H9 (cell line): Measurements from ENCODE around the gene MRM3. TPM values are rescaled to one million over a fixed set of nuclear protein-coding genes. Genes with fewer than 3 reads are reported as not detected.
"Not testable (repeated sequence)": the region's sequence is repeated elsewhere in the genome, so short reads cannot be mapped to it uniquely, and the experiment has no call there.

ENCODE experiments used
- DNase-seq: peaks from one replicate; pipeline ENCODE4 v3.0.0-alpha.2; 2017
- H2AFZ ChIP-seq: one replicate; pipeline ENCODE4 v1.6.1; 2013; ENCODE audit warnings: mild to moderate bottlenecking, low read length, control low read depth, moderate library complexity
- H2AK5ac ChIP-seq: 2 replicates; pipeline ENCODE4 v1.6.1; 2013; ENCODE audit warnings: low read length, control low read depth, mixed read lengths; ENCODE audit not compliant: insufficient read length
- H2BK120ac ChIP-seq: one replicate; pipeline ENCODE4 v1.6.1; 2013; ENCODE audit warnings: low read depth, mild to moderate bottlenecking, low read length, control low read depth, inconsistent platforms; ENCODE audit not compliant: poor library complexity, severe bottlenecking
- H2BK12ac ChIP-seq: 2 replicates; pipeline ENCODE4 v1.6.1; 2013; ENCODE audit warnings: low read length, control low read depth, mixed read lengths, low read depth; ENCODE audit not compliant: insufficient read length
- H2BK15ac ChIP-seq: 2 replicates; pipeline ENCODE4 v1.6.1; 2013; ENCODE audit warnings: low read depth, low read length, control low read depth
- H2BK20ac ChIP-seq: one replicate; pipeline ENCODE4 v1.6.1; 2013; ENCODE audit warnings: low read depth, mild to moderate bottlenecking, low read length, control low read depth, inconsistent platforms; ENCODE audit not compliant: poor library complexity, severe bottlenecking
- H2BK5ac ChIP-seq: 2 replicates; pipeline ENCODE4 v1.6.1; 2013; ENCODE audit warnings: low read length, control low read depth, mixed read lengths; ENCODE audit not compliant: insufficient read length
- H3K14ac ChIP-seq: 2 replicates; pipeline ENCODE4 v1.6.1; 2013; ENCODE audit warnings: low read length, control low read depth; ENCODE audit not compliant: insufficient read depth
- H3K18ac ChIP-seq: 2 replicates; pipeline ENCODE4 v1.6.1; 2013; ENCODE audit warnings: low read depth, mild to moderate bottlenecking, mixed read lengths, low read length, control low read depth; ENCODE audit not compliant: insufficient read length
- H3K23ac ChIP-seq: 2 replicates; pipeline ENCODE4 v1.6.1; 2013; ENCODE audit warnings: low read length, control low read depth, mixed read lengths, low read depth; ENCODE audit not compliant: insufficient read length
- H3K23me2 ChIP-seq: 2 replicates; pipeline ENCODE4 v1.6.1; 2013; ENCODE audit warnings: low read depth, mild to moderate bottlenecking, mixed read lengths, low read length, control low read depth; ENCODE audit not compliant: insufficient read length, poor library complexity, severe bottlenecking
- H3K27ac ChIP-seq: 2 replicates; pipeline ENCODE4 v1.5.1; 2013; ENCODE audit warnings: low read length, control low read depth, mixed read lengths, low read depth; ENCODE audit not compliant: insufficient read length
- H3K27me3 ChIP-seq: 2 replicates; pipeline ENCODE4 v1.6.1; 2013; ENCODE audit warnings: low read length, control low read depth, inconsistent platforms; ENCODE audit not compliant: insufficient read depth
- H3K4ac ChIP-seq: 2 replicates; pipeline ENCODE4 v1.6.1; 2013; ENCODE audit warnings: low read depth, mild to moderate bottlenecking, control low read depth, inconsistent platforms, low read length, moderate library complexity
- H3K4me1 ChIP-seq: 2 replicates; pipeline ENCODE4 v1.6.1; 2013; ENCODE audit warnings: low read length, control low read depth, inconsistent platforms; ENCODE audit not compliant: insufficient read depth
- H3K4me2 ChIP-seq: 2 replicates; pipeline ENCODE4 v1.6.1; 2013; ENCODE audit warnings: low read length, control low read depth, mixed read lengths; ENCODE audit not compliant: insufficient read length, insufficient read depth
- H3K56ac ChIP-seq: 2 replicates; pipeline ENCODE4 v1.6.1; 2013; ENCODE audit warnings: low read depth, mild to moderate bottlenecking, mixed read lengths, low read length, control low read depth; ENCODE audit not compliant: insufficient read length
- H3K79me1 ChIP-seq: 2 replicates; pipeline ENCODE4 v1.6.1; 2013; ENCODE audit warnings: low read depth, mild to moderate bottlenecking, moderate library complexity, low read length, control low read depth, inconsistent platforms; ENCODE audit not compliant: insufficient read depth, poor library complexity, severe bottlenecking
- H3K79me2 ChIP-seq: 2 replicates; pipeline ENCODE4 v1.6.1; 2013; ENCODE audit warnings: low read length, control low read depth, inconsistent platforms; ENCODE audit not compliant: insufficient read depth
- H3K9ac ChIP-seq: 2 replicates; pipeline ENCODE4 v1.6.1; 2013; ENCODE audit warnings: low read length, control low read depth, mixed read lengths; ENCODE audit not compliant: insufficient read length; ENCODE audit errors: extremely low read depth
- H3K9me3 ChIP-seq: one replicate; pipeline ENCODE4 v1.6.1; 2013; ENCODE audit warnings: low read depth, low read length, inconsistent platforms; ENCODE audit not compliant: control insufficient read depth
- H3T11ph ChIP-seq: one replicate; pipeline ENCODE4 v1.6.1; 2013; ENCODE audit warnings: mild to moderate bottlenecking, low read length, control low read depth, inconsistent platforms
- H4K20me1 ChIP-seq: one replicate; pipeline ENCODE4 v1.6.1; 2013; ENCODE audit not compliant: control insufficient read depth, insufficient read length, insufficient read depth
- H4K5ac ChIP-seq: 2 replicates; pipeline ENCODE4 v1.6.1; 2013; ENCODE audit warnings: low read depth, mild to moderate bottlenecking, mixed read lengths, low read length, control low read depth; ENCODE audit not compliant: insufficient read length
- H4K8ac ChIP-seq: replicated peaks from 2 replicates; pipeline ENCODE4 v1.6.1; 2013; ENCODE audit warnings: low read length, control low read depth, mixed read lengths, low read depth; ENCODE audit not compliant: insufficient read length
- H4K91ac ChIP-seq: 2 replicates; pipeline ENCODE4 v1.6.1; 2013; ENCODE audit warnings: low read depth, mild to moderate bottlenecking, moderate library complexity, mixed read lengths, low read length, control low read depth; ENCODE audit not compliant: insufficient read length
- H3K27ac Mint-ChIP-seq, 3 experiments: 2 replicates in 2 of 3; 3 replicates in 1 of 3; pipeline ENCODE4 v1.8.0; 2020 to 2021; ENCODE audit warnings: mixed read lengths in 3 of 3, mild to moderate bottlenecking in 1 of 3, moderate library complexity in 1 of 3
- H3K27me3 Mint-ChIP-seq: 2 replicates; pipeline ENCODE4 v1.8.0; 2021; ENCODE audit warnings: low read depth, mild to moderate bottlenecking, moderate library complexity, mixed read lengths
- H3K36me3 Mint-ChIP-seq, 3 experiments: 2 replicates in 2 of 3; 3 replicates in 1 of 3; pipeline ENCODE4 v1.8.0; 2020 to 2021; ENCODE audit warnings: low read depth in 3 of 3, mixed read lengths in 3 of 3; ENCODE audit not compliant: insufficient read depth in 1 of 3
- H3K4me1 Mint-ChIP-seq, 2 experiments: 2 replicates each; pipeline ENCODE4 v1.8.0; 2020; ENCODE audit warnings: mixed read lengths in 2 of 2
- H3K4me3 Mint-ChIP-seq, 2 experiments: 2 replicates in 1 of 2; 3 replicates in 1 of 2; pipeline ENCODE4 v1.8.0; 2020 to 2021; ENCODE audit warnings: mild to moderate bottlenecking in 2 of 2, mixed read lengths in 2 of 2, moderate library complexity in 1 of 2
- H3K9me3 Mint-ChIP-seq, 2 experiments: 2 replicates in 1 of 2; 3 replicates in 1 of 2; pipeline ENCODE4 v1.8.0; 2020; ENCODE audit warnings: mild to moderate bottlenecking in 2 of 2, mixed read lengths in 2 of 2, moderate library complexity in 1 of 2
- CTCF ChIP-seq: fragments of 200-600 bp; sonication (generic); conservative IDR thresholded peaks from 3 replicates; pipeline ENCODE4 v1.8.0; 2021; ENCODE audit warnings: antibody characterized with exemption, mild to moderate bottlenecking
- WGBS: extraction: QIAGEN DNeasy Blood & Tissue Kit; methylation state at CpG from one replicate; pipeline ENCODE4 v1.1.7; 2013; ENCODE audit warnings: missing lambda C conversion rate, low lambda C conversion rate, mixed read lengths; ENCODE audit not compliant: insufficient read length; ENCODE audit errors: extremely low coverage; 5-methylcytosine and 5-hydroxymethylcytosine counted together
- total RNA-seq: library from RNA; stranded (reverse); gene quantifications from 2 replicates; pipeline ENCODE4 v1.2.1, GENCODE V29; 2021

The MRM3 gene
- total RNA-seq, 1 experiment from 2014 or later: 25.3 TPM

- no peak for DNase-seq
- no peak overlapping the region for H4K8ac ChIP-seq
- no peak overlapping the region for H3K18ac ChIP-seq
- no peak overlapping the region for H3K14ac ChIP-seq
- H4K5ac ChIP-seq: no peak overlapping the region
- no peaks in the 10 kb centered on the region for H3K27me3 Mint-ChIP-seq
- no peaks in the 10 kb centered on the region for H4K20me1 ChIP-seq
- no peak overlapping the region for H3K4me2 ChIP-seq
- no peak overlapping the region for H3K27ac ChIP-seq
- peaks cover 3% of the 10 kb centered on the region for H3K79me1 ChIP-seq
- H3K4ac ChIP-seq: no peak overlapping the region
- H3K79me2 ChIP-seq: peaks cover 9% of the 10 kb centered on the region; the same call in 1 of the 2 replicates
- H2AK5ac ChIP-seq: no peak overlapping the region
- H3T11ph ChIP-seq: no peak overlapping the region
- H3K4me3 Mint-ChIP-seq: peak overlapping the region; percentile 9 to 10; a peak in 2 of 5 replicates
- H3K9me3 ChIP-seq: no peaks in the 10 kb centered on the region
- no peak overlapping the region for H2BK120ac ChIP-seq
- H2BK20ac ChIP-seq: no peak overlapping the region
- no peak overlapping the region for H3K23ac ChIP-seq
- no peak overlapping the region for H2AFZ ChIP-seq
- peaks cover 7% of the 10 kb centered on the region for H3K23me2 ChIP-seq
- no peaks in the 10 kb centered on the region for H3K27me3 ChIP-seq
- H3K4me1 Mint-ChIP-seq: peaks cover 31 to 36% of the 10 kb centered on the region in 2 experiments
- H3K36me3 Mint-ChIP-seq: peaks cover 34 to 48% (median 46%) of the 10 kb centered on the region in 3 experiments
- H2BK5ac ChIP-seq: no peak overlapping the region
- peaks cover 13 to 18% of the 10 kb centered on the region in 2 experiments for H3K9me3 Mint-ChIP-seq
- no peak for TF ChIP-seq CTCF
- H3K4me1 ChIP-seq: no peaks in the 10 kb centered on the region
- H2BK12ac ChIP-seq: no peak overlapping the region
- no peak overlapping the region for H4K91ac ChIP-seq
- WGBS: no CpG with 5 or more reads among the region's 13 CpGs
- no peak overlapping the region for H3K27ac Mint-ChIP-seq
- H2BK15ac ChIP-seq: no peak overlapping the region
- no peak overlapping the region for H3K56ac ChIP-seq
- H3K9ac ChIP-seq: no peak overlapping the region
Observed at GRCh38 chr17:753418-753817, 28.7 kb upstream of the MRM3 start.

GRCh38 chr17:755319-755961 lies 26.7 kb upstream of the MRM3 start:
- H4K20me1 ChIP-seq, DNase-seq, H3K4ac ChIP-seq, H4K91ac ChIP-seq, H3K9ac ChIP-seq, H3K23ac ChIP-seq, H3K4me3 Mint-ChIP-seq, H2BK20ac ChIP-seq, H3K9me3 Mint-ChIP-seq, H2AK5ac ChIP-seq, H3K56ac ChIP-seq, H3K18ac ChIP-seq, H3K27ac ChIP-seq, H2BK5ac ChIP-seq, H2AFZ ChIP-seq, H4K8ac ChIP-seq, H3K27me3 ChIP-seq, H2BK120ac ChIP-seq, H3K4me2 ChIP-seq, H3K79me2 ChIP-seq, H3K23me2 ChIP-seq, H4K5ac ChIP-seq, H2BK12ac ChIP-seq, H2BK15ac ChIP-seq, H3T11ph ChIP-seq, H3K9me3 ChIP-seq, H3K14ac ChIP-seq, H3K79me1 ChIP-seq, H3K27me3 Mint-ChIP-seq, H3K4me1 ChIP-seq: not testable (repeated sequence)
- Mint-ChIP-seq H3K27ac (peak overlapping the region; percentile 32 to 86 (median 50); a peak in 5 of 7 replicates), H3K36me3 (peaks cover 23 to 49% (median 46%) of the 10 kb centered on the region in 3 experiments), H3K4me1 (peaks cover 29 to 32% of the 10 kb centered on the region in 2 experiments)
- WGBS: no CpG with 5 or more reads among the region's 9 CpGs
